ENCODE results near the gene HEBP2. TPM values are rescaled to one million over a fixed set of nuclear protein-coding genes. Genes with fewer than 3 reads are reported as not detected.

HEBP2 gene
- total RNA-seq, 1 donor from 2014 or later: 64.8 TPM

- DNase-seq (ENCODE audit: low read depth) (no peak), FAIRE-seq (no peak)
- TF ChIP-seq CTCF (IDR thresholded peaks at IDR 0.05; ENCODE audit: insufficient read depth, low read length, severe bottlenecking): no peak
- Histone ChIP-seq H3K4me3 (ENCODE audit: low read depth, low read length) (no peak overlapping the region), H3K36me3 (ENCODE audit: control insufficient read depth, insufficient read depth, low read length) (no peaks in the 10 kb centered on the region), H3K27me3 (ENCODE audit: control insufficient read depth, insufficient read depth, low read length) (no peaks in the 10 kb centered on the region)
Observed at GRCh38 chr6:138456401-138456790, 52.4 kb downstream of the HEBP2 start.

- peaks cover 6% of the 10 kb centered on the region for H3K36me3 ChIP-seq (ENCODE audit: control insufficient read depth, insufficient read depth, low read length)
- no peaks in the 10 kb centered on the region for H3K27me3 ChIP-seq (ENCODE audit: control insufficient read depth, insufficient read depth, low read length)
- FAIRE-seq (no peak), DNase-seq (ENCODE audit: low read depth) (no peak)
- H3K4me3 ChIP-seq (ENCODE audit: low read depth, low read length): no peak overlapping the region
- no peak for TF ChIP-seq CTCF (IDR thresholded peaks at IDR 0.05; ENCODE audit: insufficient read depth, low read length, severe bottlenecking)
Observed at GRCh38 chr6:138461647-138462046, 57.6 kb downstream of the HEBP2 start.

GRCh38 chr6:138464085-138464484, 60.1 kb downstream of the HEBP2 start:
- peaks cover 6% of the 10 kb centered on the region for H3K36me3 ChIP-seq (ENCODE audit: control insufficient read depth, insufficient read depth, low read length)
- FAIRE-seq (no peak), DNase-seq (ENCODE audit: low read depth) (no peak)

GRCh38 chr6:138465007-138465645, 61.1 kb downstream of the HEBP2 start:
- TF ChIP-seq CTCF (IDR thresholded peaks at IDR 0.05; ENCODE audit: insufficient read depth, low read length, severe bottlenecking): no peak
- H3K4me3 ChIP-seq (ENCODE audit: low read depth, low read length): no peak overlapping the region
- H3K36me3 ChIP-seq (ENCODE audit: control insufficient read depth, insufficient read depth, low read length): peaks cover 6% of the 10 kb centered on the region
- FAIRE-seq (peak; percentile 64), DNase-seq (ENCODE audit: low read depth) (peak; percentile 100)
- H3K27me3 ChIP-seq (ENCODE audit: control insufficient read depth, insufficient read depth, low read length): no peaks in the 10 kb centered on the region

More at GRCh38 chr6:138464085-138464484, 60.1 kb downstream of the HEBP2 start:
- no peak overlapping the region for H3K4me3 ChIP-seq (ENCODE audit: low read depth, low read length)
- no peaks in the 10 kb centered on the region for H3K27me3 ChIP-seq (ENCODE audit: control insufficient read depth, insufficient read depth, low read length)
- TF ChIP-seq CTCF (IDR thresholded peaks at IDR 0.05; ENCODE audit: insufficient read depth, low read length, severe bottlenecking): no peak

GRCh38 chr6:138467901-138468300, 63.9 kb downstream of the HEBP2 start:
- DNase-seq (ENCODE audit: low read depth) (peak; percentile 86), FAIRE-seq (peak; percentile 23)
- Histone ChIP-seq H3K36me3 (ENCODE audit: control insufficient read depth, insufficient read depth, low read length) (peaks cover 6% of the 10 kb centered on the region), H3K4me3 (ENCODE audit: low read depth, low read length) (no peak overlapping the region), H3K27me3 (ENCODE audit: control insufficient read depth, insufficient read depth, low read length) (no peaks in the 10 kb centered on the region)
- TF ChIP-seq CTCF (IDR thresholded peaks at IDR 0.05; ENCODE audit: insufficient read depth, low read length, severe bottlenecking): no peak

Measured in bronchial epithelial cell (primary cell).